PFSK-1 (cell line): ENCODE data around the gene TTLL11.

Experiments used
- POLR2AphosphoS5 ChIP-seq: IDR thresholded peaks from 2 replicates; pipeline ENCODE4 v1.6.1; 2012; ENCODE audit warnings: low read depth, mild to moderate bottlenecking, control low read depth, low read length, moderate library complexity
- TAF1 ChIP-seq: IDR thresholded peaks from 2 replicates; pipeline ENCODE4 v1.6.1; 2012; ENCODE audit warnings: low read length, control low read depth, borderline replicate concordance; ENCODE audit not compliant: insufficient read depth

- no peak for TF ChIP-seq TAF1
- no peak for TF ChIP-seq POLR2AphosphoS5
Measured at GRCh38 chr9:122097679-122098315, 4.7 kb upstream of the TTLL11 start.
